ENCODE results near the gene PAX8. TPM values are rescaled to one million over a fixed set of nuclear protein-coding genes. Genes with fewer than 3 reads are reported as not detected.

PAX8 gene
- polyA plus RNA-seq, 1 of the 3 experiments (the other 2 are of a cell fraction), result 0.23 TPM

DNA sequence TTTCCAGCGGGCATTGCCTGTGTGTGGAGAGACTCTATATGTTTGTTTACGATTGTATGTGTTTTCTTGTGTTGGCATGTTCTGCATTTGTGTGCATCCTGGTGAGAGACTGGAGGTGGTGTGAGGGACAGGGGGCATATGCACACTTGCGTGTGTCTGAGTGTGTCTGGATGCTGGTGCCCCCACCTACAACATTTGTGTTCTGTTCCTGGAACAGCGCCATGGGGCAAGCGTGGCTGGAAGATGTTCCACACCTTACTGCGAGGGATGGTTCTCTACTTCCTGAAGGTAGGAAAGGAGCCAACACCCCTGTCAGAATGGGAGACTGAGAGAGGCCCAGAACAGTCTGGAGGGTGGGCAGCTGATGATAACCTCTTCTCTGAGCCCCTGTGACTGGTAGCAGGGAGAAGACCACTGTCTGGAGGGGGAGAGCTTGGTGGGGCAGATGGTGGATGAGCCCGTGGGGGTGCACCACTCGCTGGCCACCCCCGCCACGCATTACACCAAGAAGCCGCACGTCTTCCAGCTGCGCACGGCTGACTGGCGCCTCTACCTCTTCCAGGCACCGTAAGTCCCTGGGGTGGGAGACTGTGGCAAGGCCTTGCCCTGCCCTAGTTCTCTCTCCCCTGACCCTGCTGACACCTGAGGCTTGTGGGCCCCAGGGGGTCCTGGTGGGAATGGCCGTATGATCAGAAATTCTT is 81.2 kb downstream of the PAX8 start:
- H2AFZ ChIP-seq (ENCODE audit: low read depth), result no peak overlapping the region
- CTCF ChIA-PET, result interaction anchor here (0.7 to 10.2 kb wide), 10 partner anchors 14 to 192 kb away, joined by 3 to 98 read pairs (median 19); no protein-coding TSS in a partner anchor

More for the DNA sequence above, 81.2 kb downstream of the PAX8 start:
- no peaks in the 10 kb centered on the region for H3F3A ChIP-seq (replicated peaks; ENCODE audit: insufficient read depth)
- POLR2A ChIA-PET, result no interaction called here
- H3K4me3 ChIP-seq (ENCODE audit: low read depth in 2 of 2, low read length in 1 of 2), result no peak overlapping the region
- WGBS (ENCODE audit: low lambda C conversion rate), result 81% methylated on average over 17 of the region's 17 CpGs
- H3K27ac ChIP-seq (ENCODE audit: low read depth in 2 of 2, low read length in 1 of 2), result no peak overlapping the region
- DNase-seq, result no peak
- no peaks in the 10 kb centered on the region for H3K36me3 ChIP-seq (replicated peaks in 1 of 2; ENCODE audit: control insufficient read depth in 1 of 2, insufficient read depth in 2 of 2, low read length in 1 of 2)
- H3K9ac ChIP-seq, result no peak overlapping the region
- TF ChIP-seq, protein P1, sequence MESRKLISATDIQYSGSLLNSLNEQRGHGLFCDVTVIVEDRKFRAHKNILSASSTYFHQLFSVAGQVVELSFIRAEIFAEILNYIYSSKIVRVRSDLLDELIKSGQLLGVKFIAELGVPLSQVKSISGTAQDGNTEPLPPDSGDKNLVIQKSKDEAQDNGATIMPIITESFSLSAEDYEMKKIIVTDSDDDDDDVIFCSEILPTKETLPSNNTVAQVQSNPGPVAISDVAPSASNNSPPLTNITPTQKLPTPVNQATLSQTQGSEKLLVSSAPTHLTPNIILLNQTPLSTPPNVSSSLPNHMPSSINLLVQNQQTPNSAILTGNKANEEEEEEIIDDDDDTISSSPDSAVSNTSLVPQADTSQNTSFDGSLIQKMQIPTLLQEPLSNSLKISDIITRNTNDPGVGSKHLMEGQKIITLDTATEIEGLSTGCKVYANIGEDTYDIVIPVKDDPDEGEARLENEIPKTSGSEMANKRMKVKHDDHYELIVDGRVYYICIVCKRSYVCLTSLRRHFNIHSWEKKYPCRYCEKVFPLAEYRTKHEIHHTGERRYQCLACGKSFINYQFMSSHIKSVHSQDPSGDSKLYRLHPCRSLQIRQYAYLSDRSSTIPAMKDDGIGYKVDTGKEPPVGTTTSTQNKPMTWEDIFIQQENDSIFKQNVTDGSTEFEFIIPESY (IDR thresholded peaks at IDR 0.05; ENCODE audit: borderline replicate concordance, low read depth), result no peak
- TF ChIP-seq, protein P2, sequence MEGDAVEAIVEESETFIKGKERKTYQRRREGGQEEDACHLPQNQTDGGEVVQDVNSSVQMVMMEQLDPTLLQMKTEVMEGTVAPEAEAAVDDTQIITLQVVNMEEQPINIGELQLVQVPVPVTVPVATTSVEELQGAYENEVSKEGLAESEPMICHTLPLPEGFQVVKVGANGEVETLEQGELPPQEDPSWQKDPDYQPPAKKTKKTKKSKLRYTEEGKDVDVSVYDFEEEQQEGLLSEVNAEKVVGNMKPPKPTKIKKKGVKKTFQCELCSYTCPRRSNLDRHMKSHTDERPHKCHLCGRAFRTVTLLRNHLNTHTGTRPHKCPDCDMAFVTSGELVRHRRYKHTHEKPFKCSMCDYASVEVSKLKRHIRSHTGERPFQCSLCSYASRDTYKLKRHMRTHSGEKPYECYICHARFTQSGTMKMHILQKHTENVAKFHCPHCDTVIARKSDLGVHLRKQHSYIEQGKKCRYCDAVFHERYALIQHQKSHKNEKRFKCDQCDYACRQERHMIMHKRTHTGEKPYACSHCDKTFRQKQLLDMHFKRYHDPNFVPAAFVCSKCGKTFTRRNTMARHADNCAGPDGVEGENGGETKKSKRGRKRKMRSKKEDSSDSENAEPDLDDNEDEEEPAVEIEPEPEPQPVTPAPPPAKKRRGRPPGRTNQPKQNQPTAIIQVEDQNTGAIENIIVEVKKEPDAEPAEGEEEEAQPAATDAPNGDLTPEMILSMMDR (IDR thresholded peaks at IDR 0.05), result no peak
- TF ChIP-seq, protein P3, sequence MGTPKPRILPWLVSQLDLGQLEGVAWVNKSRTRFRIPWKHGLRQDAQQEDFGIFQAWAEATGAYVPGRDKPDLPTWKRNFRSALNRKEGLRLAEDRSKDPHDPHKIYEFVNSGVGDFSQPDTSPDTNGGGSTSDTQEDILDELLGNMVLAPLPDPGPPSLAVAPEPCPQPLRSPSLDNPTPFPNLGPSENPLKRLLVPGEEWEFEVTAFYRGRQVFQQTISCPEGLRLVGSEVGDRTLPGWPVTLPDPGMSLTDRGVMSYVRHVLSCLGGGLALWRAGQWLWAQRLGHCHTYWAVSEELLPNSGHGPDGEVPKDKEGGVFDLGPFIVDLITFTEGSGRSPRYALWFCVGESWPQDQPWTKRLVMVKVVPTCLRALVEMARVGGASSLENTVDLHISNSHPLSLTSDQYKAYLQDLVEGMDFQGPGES (IDR thresholded peaks at IDR 0.05; ENCODE audit: low read depth, low read length), result no peak
- TF ChIP-seq YY1 (IDR thresholded peaks at IDR 0.05; ENCODE audit: low read depth) (no peak), TAF1 (IDR thresholded peaks at IDR 0.05; ENCODE audit: borderline replicate concordance, low read depth, low read length) (no peak), NFIC (IDR thresholded peaks at IDR 0.05; ENCODE audit: borderline replicate concordance) (no peak), TCF12 (IDR thresholded peaks at IDR 0.05) (no peak), EP300 (IDR thresholded peaks at IDR 0.05; ENCODE audit: borderline replicate concordance in 1 of 2, low read depth in 1 of 2, low read length in 1 of 2) (no peak), MXI1 (IDR thresholded peaks at IDR 0.05; ENCODE audit: low read depth, low read length) (no peak), RXRA (IDR thresholded peaks at IDR 0.05; ENCODE audit: borderline replicate concordance, low read depth) (no peak), FOSL2 (IDR thresholded peaks at IDR 0.05; ENCODE audit: borderline replicate concordance, low read depth) (no peak)
- TF ChIP-seq, protein P4, sequence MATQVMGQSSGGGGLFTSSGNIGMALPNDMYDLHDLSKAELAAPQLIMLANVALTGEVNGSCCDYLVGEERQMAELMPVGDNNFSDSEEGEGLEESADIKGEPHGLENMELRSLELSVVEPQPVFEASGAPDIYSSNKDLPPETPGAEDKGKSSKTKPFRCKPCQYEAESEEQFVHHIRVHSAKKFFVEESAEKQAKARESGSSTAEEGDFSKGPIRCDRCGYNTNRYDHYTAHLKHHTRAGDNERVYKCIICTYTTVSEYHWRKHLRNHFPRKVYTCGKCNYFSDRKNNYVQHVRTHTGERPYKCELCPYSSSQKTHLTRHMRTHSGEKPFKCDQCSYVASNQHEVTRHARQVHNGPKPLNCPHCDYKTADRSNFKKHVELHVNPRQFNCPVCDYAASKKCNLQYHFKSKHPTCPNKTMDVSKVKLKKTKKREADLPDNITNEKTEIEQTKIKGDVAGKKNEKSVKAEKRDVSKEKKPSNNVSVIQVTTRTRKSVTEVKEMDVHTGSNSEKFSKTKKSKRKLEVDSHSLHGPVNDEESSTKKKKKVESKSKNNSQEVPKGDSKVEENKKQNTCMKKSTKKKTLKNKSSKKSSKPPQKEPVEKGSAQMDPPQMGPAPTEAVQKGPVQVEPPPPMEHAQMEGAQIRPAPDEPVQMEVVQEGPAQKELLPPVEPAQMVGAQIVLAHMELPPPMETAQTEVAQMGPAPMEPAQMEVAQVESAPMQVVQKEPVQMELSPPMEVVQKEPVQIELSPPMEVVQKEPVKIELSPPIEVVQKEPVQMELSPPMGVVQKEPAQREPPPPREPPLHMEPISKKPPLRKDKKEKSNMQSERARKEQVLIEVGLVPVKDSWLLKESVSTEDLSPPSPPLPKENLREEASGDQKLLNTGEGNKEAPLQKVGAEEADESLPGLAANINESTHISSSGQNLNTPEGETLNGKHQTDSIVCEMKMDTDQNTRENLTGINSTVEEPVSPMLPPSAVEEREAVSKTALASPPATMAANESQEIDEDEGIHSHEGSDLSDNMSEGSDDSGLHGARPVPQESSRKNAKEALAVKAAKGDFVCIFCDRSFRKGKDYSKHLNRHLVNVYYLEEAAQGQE (IDR thresholded peaks at IDR 0.05; ENCODE audit: low read depth, low read length), result no peak
- TF ChIP-seq, protein P5, sequence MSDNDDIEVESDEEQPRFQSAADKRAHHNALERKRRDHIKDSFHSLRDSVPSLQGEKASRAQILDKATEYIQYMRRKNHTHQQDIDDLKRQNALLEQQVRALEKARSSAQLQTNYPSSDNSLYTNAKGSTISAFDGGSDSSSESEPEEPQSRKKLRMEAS (IDR thresholded peaks at IDR 0.05; ENCODE audit: low read depth), result no peak
- H4K20me1 ChIP-seq (ENCODE audit: insufficient read depth), result no peaks in the 10 kb centered on the region
- peaks cover 10% of the 10 kb centered on the region; the same call in 1 of the 2 replicates for H3K27me3 ChIP-seq (ENCODE audit: insufficient read depth)
- no peaks in the 10 kb centered on the region for H3K79me2 ChIP-seq (ENCODE audit: insufficient read depth)
- no peaks in the 10 kb centered on the region for H3K9me2 ChIP-seq
- H3K4me2 ChIP-seq, result no peak overlapping the region
- no peaks in the 10 kb centered on the region; a peak in 1 of 4 replicates for H3K4me1 ChIP-seq (ENCODE audit: control insufficient read depth in 1 of 2, insufficient read depth in 2 of 2, low read depth in 1 of 2, low read length in 1 of 2)
- no peaks in the 10 kb centered on the region for H3K9me3 ChIP-seq
